ENCODE data around the gene RASAL1. TPM values are rescaled to one million over a fixed set of nuclear protein-coding genes. Genes with fewer than 3 reads are reported as not detected.

Gene RASAL1
- total RNA-seq, 4 donors from 2014 or later: 0.85 to 4.4 (median 3.9) TPM

DNA sequence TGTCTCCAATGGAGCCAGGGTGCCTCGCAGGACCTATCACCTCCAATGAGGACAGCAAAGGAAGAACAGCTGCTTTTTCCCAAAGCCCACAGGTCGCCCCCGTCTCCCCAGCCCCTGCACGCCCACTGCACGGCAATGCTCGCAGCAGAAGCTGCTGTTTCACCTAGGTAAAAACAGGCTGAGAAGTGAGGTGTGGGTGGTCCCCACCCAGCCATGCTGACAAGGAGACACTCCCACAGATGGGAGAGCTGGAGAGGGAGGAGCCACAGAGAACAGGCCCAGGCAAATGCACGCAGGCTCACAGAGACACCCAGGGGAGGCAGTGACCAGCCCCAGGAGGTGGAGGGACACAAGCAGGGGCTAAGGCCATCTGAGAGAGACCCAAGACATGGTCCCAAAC is 24.4 kb upstream of the RASAL1 start:
- peaks cover 0 to 74% (median 0%) of the 10 kb centered on the region in 3 donors for H3K36me3 ChIP-seq
- H3K27ac ChIP-seq: no peak overlapping the region
- TF ChIP-seq POLR2A (IDR thresholded peaks at IDR 0.05): no peak
- no peak for TF ChIP-seq CTCF (IDR thresholded peaks at IDR 0.05)
- H3K9me3 ChIP-seq: no peaks in the 10 kb centered on the region
- peaks cover 0 to 4% of the 10 kb centered on the region in 2 donors for H3K27me3 ChIP-seq
- H3K4me1 ChIP-seq: peaks cover 0 to under 1% (median 0%) of the 10 kb centered on the region in 4 donors
- no peak overlapping the region for H3K4me3 ChIP-seq
- no peak for DNase-seq

- peaks cover 0 to 61% (median 0%) of the 10 kb centered on the region in 3 donors for H3K36me3 ChIP-seq
- peaks cover 0 to 10% of the 10 kb centered on the region in 2 donors for H3K27me3 ChIP-seq
- no peak for DNase-seq
- H3K27ac ChIP-seq: no peak overlapping the region
- TF ChIP-seq CTCF (IDR thresholded peaks at IDR 0.05) (no peak), POLR2A (IDR thresholded peaks at IDR 0.05) (no peak)
- H3K4me3 ChIP-seq: no peak overlapping the region
- peaks cover 0 to 13% (median 6%) of the 10 kb centered on the region in 4 donors for H3K4me1 ChIP-seq
- H3K9me3 ChIP-seq: no peaks in the 10 kb centered on the region
These were observed 23.1 kb upstream of the RASAL1 start for GRCh38 chr12:113158439-113159203.

DNA sequence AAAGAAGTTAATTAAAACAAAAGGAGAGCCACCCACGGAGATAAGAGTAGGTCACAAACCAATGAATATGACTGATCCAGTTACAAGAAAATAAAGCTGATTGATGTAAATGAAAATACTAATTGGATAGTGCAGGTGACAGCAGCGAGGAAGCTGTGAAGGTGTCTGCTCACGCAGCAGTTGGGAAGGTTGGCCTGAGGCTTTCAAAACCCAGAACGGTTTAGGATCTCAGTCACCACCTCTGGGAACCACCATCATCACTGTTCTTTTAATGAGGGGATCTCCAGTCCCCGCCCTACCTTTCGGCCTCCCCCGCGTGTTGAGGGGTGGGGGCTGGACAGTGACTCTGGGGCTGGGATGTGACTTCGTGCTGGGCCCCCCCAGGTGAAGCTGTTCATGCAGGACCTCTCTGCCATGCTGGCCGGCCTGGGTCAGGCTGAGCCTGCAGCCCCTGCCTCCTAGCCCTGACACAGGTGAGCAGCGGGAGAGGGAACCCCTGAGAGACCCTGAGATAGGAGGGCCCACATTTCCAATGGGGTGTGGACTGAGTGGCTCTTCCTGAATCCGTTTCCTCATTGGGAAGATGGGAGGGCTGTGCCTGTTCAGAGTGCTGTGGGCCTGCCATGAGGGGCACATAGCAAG is 21.8 kb upstream of the RASAL1 start:
- H3K36me3 ChIP-seq: peaks cover 0 to 48% (median 0%) of the 10 kb centered on the region in 3 donors
- TF ChIP-seq CTCF (IDR thresholded peaks at IDR 0.05): no peak

DNA sequence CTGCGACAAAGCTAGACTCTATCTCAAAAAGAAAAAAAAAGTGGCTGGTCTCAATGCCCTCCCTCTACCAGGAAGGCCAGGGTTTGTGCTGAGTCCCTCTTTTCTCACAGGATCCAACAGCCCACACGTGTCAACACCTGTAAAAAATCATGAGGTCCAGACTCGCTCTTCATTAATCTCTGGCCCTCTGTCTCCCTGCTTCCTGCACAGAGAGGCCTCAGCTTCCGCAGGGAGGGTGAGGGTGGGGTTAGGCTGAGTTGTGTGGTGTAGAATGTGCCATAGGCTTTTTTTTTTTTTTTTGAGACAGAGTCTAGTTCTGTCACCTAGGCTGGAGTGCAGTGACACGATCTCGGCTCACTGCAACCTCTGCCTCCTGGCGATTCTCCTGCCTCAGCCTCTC is 20.1 kb upstream of the RASAL1 start:
- no peak overlapping the region for H3K4me3 ChIP-seq
- peaks cover 0 to 31% (median 0%) of the 10 kb centered on the region in 3 donors for H3K36me3 ChIP-seq
- H3K4me1 ChIP-seq: peaks cover 0 to 25% (median 10%) of the 10 kb centered on the region in 4 donors
- no peak overlapping the region for H3K27ac ChIP-seq
- no peak for DNase-seq
- H3K9me3 ChIP-seq: no peaks in the 10 kb centered on the region
- peaks cover 0 to 10% of the 10 kb centered on the region in 2 donors for H3K27me3 ChIP-seq
- TF ChIP-seq CTCF (IDR thresholded peaks at IDR 0.05) (no peak), POLR2A (IDR thresholded peaks at IDR 0.05) (no peak)

More for the DNA sequence above, 21.8 kb upstream of the RASAL1 start:
- Histone ChIP-seq H3K27me3 (peaks cover 0 to 10% of the 10 kb centered on the region in 2 donors), H3K4me3 (no peak overlapping the region), H3K27ac (no peak overlapping the region), H3K4me1 (peaks cover 0 to 25% (median 10%) of the 10 kb centered on the region in 4 donors), H3K9me3 (no peaks in the 10 kb centered on the region)
- no peak for DNase-seq

- no peaks in the 10 kb centered on the region for H3K9me3 ChIP-seq
- no peak overlapping the region for H3K27ac ChIP-seq
- H3K36me3 ChIP-seq: peaks cover 0 to 25% (median 0%) of the 10 kb centered on the region in 3 donors
- TF ChIP-seq CTCF (IDR thresholded peaks at IDR 0.05) (no peak), POLR2A (IDR thresholded peaks at IDR 0.05) (no peak)
- H3K4me3 ChIP-seq: no peak overlapping the region
- peaks cover 0 to 10% of the 10 kb centered on the region in 2 donors for H3K27me3 ChIP-seq
- no peak for DNase-seq
- peaks cover 0 to 25% (median 10%) of the 10 kb centered on the region in 4 donors for H3K4me1 ChIP-seq
These were observed 19.5 kb upstream of the RASAL1 start for GRCh38 chr12:113155060-113155459.

Measured in Peyer's patch (tissue), 4 donors.